HEK293T (cell line): ENCODE measurements around the gene BCL2L1.

Experiments
- CTCF ChIA-PET: fragments of 350-600 bp; formaldehyde crosslinking; extraction: SDS; loops from one replicate; lab custom pipeline; 2021; ENCODE audit warnings: antibody characterized with exemption, inconsistent platforms; lab: Yijun Ruan, JAX
- POLR2A ChIA-PET: fragments of 350-600 bp; formaldehyde crosslinking; extraction: SDS; loops from one replicate; lab custom pipeline; 2020; ENCODE audit warnings: antibody characterized with exemption, inconsistent platforms; lab: Yijun Ruan, JAX
- DNase-seq: peaks from one replicate; pipeline ENCODE4 v3.0.0; 2012; ENCODE audit warnings: mixed read lengths; ENCODE audit errors: extremely low spot score
- ARNT ChIP-seq: fragments of 450-650 bp; IDR thresholded peaks from 2 replicates; pipeline ENCODE4 v1.6.1; 2017; ENCODE audit warnings: mild to moderate bottlenecking
- BHLHE40 ChIP-seq: fragments of 450-650 bp; IDR thresholded peaks from 2 replicates; pipeline ENCODE4 v1.6.1; 2016; ENCODE audit warnings: mild to moderate bottlenecking, moderate library complexity, borderline replicate concordance
- CTBP1 ChIP-seq: fragments of 450-650 bp; IDR thresholded peaks from 2 replicates; pipeline ENCODE4 v1.6.1; 2016; ENCODE audit warnings: borderline replicate concordance
- ELF4 ChIP-seq: fragments of 450-650 bp; IDR thresholded peaks from 2 replicates; pipeline ENCODE4 v1.6.1; 2017; ENCODE audit warnings: antibody characterized with exemption
- FOXA1 ChIP-seq: fragments of 450-650 bp; IDR thresholded peaks from 2 replicates; pipeline ENCODE4 v1.6.1; 2016; ENCODE audit warnings: mild to moderate bottlenecking
- FOXK2 ChIP-seq: fragments of 450-650 bp; IDR thresholded peaks from 2 replicates; pipeline ENCODE4 v1.6.1; 2016; ENCODE audit warnings: mild to moderate bottlenecking
- FOXM1 ChIP-seq: fragments of 450-650 bp; IDR thresholded peaks from 2 replicates; pipeline ENCODE4 v1.6.1; 2017; ENCODE audit warnings: mild to moderate bottlenecking, borderline replicate concordance
- HDGF ChIP-seq: fragments of 450-650 bp; IDR thresholded peaks from 2 replicates; pipeline ENCODE4 v1.6.1; 2017; ENCODE audit warnings: antibody characterized with exemption, borderline replicate concordance
- L3MBTL2 ChIP-seq: fragments of 450-650 bp; conservative IDR thresholded peaks from 2 replicates; pipeline ENCODE4 v1.6.1; 2016; ENCODE audit warnings: mild to moderate bottlenecking
- LEF1 ChIP-seq: fragments of 450-650 bp; IDR thresholded peaks from 2 replicates; pipeline ENCODE4 v1.6.1; 2017; ENCODE audit warnings: mild to moderate bottlenecking, borderline replicate concordance
- NFRKB ChIP-seq: fragments of 450-650 bp; IDR thresholded peaks from 2 replicates; pipeline ENCODE4 v1.6.1; 2016; ENCODE audit warnings: mild to moderate bottlenecking, moderate library complexity
- PKNOX1 ChIP-seq: fragments of 450-650 bp; IDR thresholded peaks from 2 replicates; pipeline ENCODE4 v1.6.1; 2016
- SP1 ChIP-seq: fragments of 450-650 bp; IDR thresholded peaks from 2 replicates; pipeline ENCODE4 v1.6.1; 2017
- SUZ12 ChIP-seq: fragments of 450-650 bp; IDR thresholded peaks from 2 replicates; pipeline ENCODE4 v1.6.1; 2016; ENCODE audit warnings: mild to moderate bottlenecking
- TARDBP ChIP-seq: fragments of 450-650 bp; IDR thresholded peaks from 2 replicates; pipeline ENCODE4 v1.6.1; 2016
- ZNF384 ChIP-seq: fragments of 450-650 bp; IDR thresholded peaks from 2 replicates; pipeline ENCODE4 v1.6.1; 2016

Gene BCL2L1

DNA sequence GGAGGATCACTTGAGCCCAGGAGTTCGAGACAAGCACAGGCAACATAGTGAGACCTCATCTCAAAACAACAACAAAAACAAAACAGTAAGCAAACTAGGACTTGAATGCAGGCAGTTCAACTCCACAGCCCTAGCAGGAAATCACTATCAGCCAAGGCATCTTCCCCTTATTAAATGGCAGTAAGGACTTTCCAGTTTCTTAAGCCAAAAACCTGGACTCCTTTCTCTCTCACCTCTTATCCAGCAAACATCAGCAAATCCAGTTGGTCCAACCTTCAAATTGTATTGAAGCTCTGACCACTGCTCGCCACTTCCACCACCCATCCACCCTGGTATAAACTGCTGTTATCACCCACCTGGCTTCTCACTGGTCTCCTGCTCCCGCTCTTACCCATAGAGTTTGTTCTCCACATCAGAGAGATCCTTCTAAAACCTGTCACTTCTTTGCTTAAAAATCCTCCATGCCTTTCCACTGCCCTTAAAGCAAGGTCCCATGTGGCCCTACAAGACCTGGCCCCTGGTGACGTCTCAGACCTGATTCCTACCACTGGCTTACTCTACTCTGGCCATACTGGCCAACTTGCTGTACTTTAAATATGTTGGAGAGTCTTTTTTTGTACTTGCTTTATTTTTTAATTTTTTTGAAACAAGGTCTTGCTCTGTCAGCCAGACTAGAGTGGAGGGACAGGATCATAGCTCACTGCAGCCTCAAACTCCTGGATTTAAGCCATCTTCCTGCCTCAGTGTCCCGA, 27.6 kb downstream of the BCL2L1 start:
- ChIA-PET POLR2A (no interaction called here), CTCF (interaction anchor here (2.2 kb wide), 1 partner anchor 33 kb away, joined by 11 read pairs; no protein-coding TSS in a partner anchor)
- DNase-seq: no peak
- TF ChIP-seq TARDBP: no peak
- TF ChIP-seq PKNOX1: no peak
- TF ChIP-seq LEF1: no peak
- TF ChIP-seq SP1: no peak
- TF ChIP-seq NFRKB: no peak

DNA sequence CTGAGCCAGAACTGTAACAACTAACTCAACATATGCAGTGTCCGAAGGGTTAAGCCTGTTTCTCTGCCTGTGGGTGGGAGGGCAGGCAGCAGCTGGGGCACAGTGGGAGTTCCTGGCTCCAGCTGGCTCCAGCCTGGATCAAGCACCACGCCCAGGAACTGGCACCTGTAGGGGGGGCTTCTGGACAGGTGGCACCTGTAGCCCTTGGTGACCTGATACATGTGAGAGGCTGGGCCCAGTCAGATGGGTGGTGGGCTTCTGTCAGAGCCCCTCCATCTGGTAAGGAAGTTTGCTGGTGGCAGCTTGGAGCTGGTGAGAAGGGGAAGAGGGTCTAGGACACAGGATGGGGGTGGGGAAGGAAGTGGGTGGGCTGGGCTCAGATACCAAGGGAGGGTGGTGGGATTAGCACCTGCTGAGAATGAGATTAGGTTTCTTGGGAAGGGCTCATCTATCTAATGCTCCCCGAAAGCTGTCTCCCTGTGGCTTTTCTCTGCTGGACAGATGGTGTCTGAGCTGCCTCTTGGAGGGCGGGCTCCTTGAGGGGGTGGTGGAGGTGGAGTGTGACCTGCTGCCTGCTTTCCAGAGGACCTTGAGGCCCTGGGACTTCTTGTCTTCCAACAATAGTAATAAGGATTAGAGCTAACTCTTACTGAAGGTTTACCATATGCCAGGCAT, 28.5 kb downstream of the BCL2L1 start:
- TF ChIP-seq HDGF: no peak
- no peak for TF ChIP-seq FOXA1
- TF ChIP-seq ZNF384: no peak
- TF ChIP-seq FOXK2: no peak
- TF ChIP-seq BHLHE40: no peak
- TF ChIP-seq TARDBP: no peak
- TF ChIP-seq L3MBTL2: no peak
- ChIA-PET POLR2A (interaction anchor here (0.9 kb wide), 1 partner anchor 45 kb away, joined by 3 read pairs; the partner anchor contains the start of gene TPX2), CTCF (interaction anchor here (1.1 to 1.6 kb wide), 2 partner anchors 29 to 32 kb away, joined by 3 to 5 read pairs; no protein-coding TSS in a partner anchor)
- no peak for DNase-seq

- ChIA-PET POLR2A (interaction anchor here (0.9 kb wide), 1 partner anchor 45 kb away, joined by 3 read pairs; the partner anchor contains the start of gene TPX2), CTCF (interaction anchor here (1.1 to 1.6 kb wide), 2 partner anchors 30 to 32 kb away, joined by 3 to 5 read pairs; no protein-coding TSS in a partner anchor)
- TF ChIP-seq LEF1 (no peak), BHLHE40 (no peak), ARNT (no peak), FOXA1 (no peak), ZNF384 (no peak), NFRKB (no peak), PKNOX1 (no peak), FOXM1 (no peak), FOXK2 (no peak), L3MBTL2 (no peak), SUZ12 (no peak), HDGF (no peak), CTBP1 (no peak), TARDBP (no peak), ELF4 (no peak), SP1 (no peak)
- no peak for DNase-seq
These were observed 29.3 kb downstream of the BCL2L1 start for GRCh38 chr20:31693402-31693801.

GRCh38 chr20:31691646-31692275, 30.9 kb downstream of the BCL2L1 start:
- DNase-seq: no peak
- ChIA-PET POLR2A (interaction anchor here (1.0 to 1.1 kb wide), 2 partner anchors 32 to 99 kb away, joined by 3 read pairs; no protein-coding TSS in a partner anchor), CTCF (interaction anchor here (0.6 to 1.1 kb wide), 2 partner anchors 30 to 166 kb away, joined by 3 to 4 read pairs; no protein-coding TSS in a partner anchor)
- TF ChIP-seq HDGF (no peak), CTBP1 (no peak), LEF1 (no peak), TARDBP (no peak), SUZ12 (no peak), SP1 (no peak), NFRKB (no peak), ZNF384 (no peak), FOXA1 (no peak), FOXM1 (no peak), ARNT (no peak)

- no peak for DNase-seq
- ChIA-PET CTCF (no interaction called here), POLR2A (no interaction called here)
- TF ChIP-seq L3MBTL2 (no peak), SP1 (no peak), TARDBP (no peak)
These were observed 32.5 kb downstream of the BCL2L1 start for GRCh38 chr20:31690124-31690666.

GRCh38 chr20:31689141-31689540, 33.5 kb downstream of the BCL2L1 start:
- ChIA-PET CTCF (no interaction called here), POLR2A (no interaction called here)
- TF ChIP-seq LEF1 (no peak), PKNOX1 (no peak), NFRKB (no peak)
- no peak for DNase-seq
